IMR-90 (cell line): ENCODE data around the gene NUP58. TPM values are rescaled to one million over a fixed set of nuclear protein-coding genes. Genes with fewer than 3 reads are reported as not detected.

Source experiments
- ATAC-seq: fragments of 200-7000 bp; cut with Tn5 transposase; 2 replicates; pipeline ENCODE4 v1.9.1; 2020; ENCODE audit warnings: low read depth, mild to moderate bottlenecking, moderate library complexity
- BruUV-seq: library from RNA; stranded (reverse); fragments of 400-500 nt; replicated peaks from 2 replicates; lab custom pipeline; 2021; lab: Mats Ljungman, UMichigan
- CTCF ChIA-PET: fragments of 300-600 bp; formaldehyde crosslinking; extraction: SDS; loops from one replicate; lab custom pipeline; 2021; ENCODE audit warnings: antibody characterized with exemption; lab: Yijun Ruan, JAX
- POLR2A ChIA-PET: fragments of 300-600 bp; sonication (Branson Sonifier 250); formaldehyde crosslinking; loops from one replicate; lab custom pipeline; 2022; ENCODE audit warnings: antibody characterized with exemption; ENCODE audit not compliant: unreplicated experiment; lab: Charles Lee
- DNase-seq: peaks from one replicate; pipeline ENCODE4 v3.0.0; 2013
- H2AFZ ChIP-seq: replicated peaks from 2 replicates; pipeline ENCODE3; 2013; ENCODE audit warnings: low read length, mild to moderate bottlenecking; ENCODE audit not compliant: poor library complexity
- H2AK5ac ChIP-seq: 2 replicates; pipeline ENCODE4 v1.6.1; 2013; ENCODE audit warnings: low read depth, low read length, inconsistent platforms
- H2AK9ac ChIP-seq: replicated peaks from 2 replicates; pipeline ENCODE3; 2013; ENCODE audit warnings: mild to moderate bottlenecking, low read depth, low read length, moderate library complexity; ENCODE audit not compliant: poor library complexity
- H2BK120ac ChIP-seq: 2 replicates; pipeline ENCODE4 v1.6.1; 2013; ENCODE audit warnings: low read depth, low read length, inconsistent platforms
- H2BK15ac ChIP-seq: 3 replicates; pipeline ENCODE4 v1.6.1; 2013; ENCODE audit warnings: low read depth, low read length, inconsistent platforms
- H2BK20ac ChIP-seq: 2 replicates; pipeline ENCODE4 v1.6.1; 2013; ENCODE audit warnings: low read depth, mild to moderate bottlenecking, inconsistent platforms, low read length, moderate library complexity
- H2BK5ac ChIP-seq: 2 replicates; pipeline ENCODE4 v1.6.1; 2013; ENCODE audit warnings: mild to moderate bottlenecking, low read depth, low read length, inconsistent platforms; ENCODE audit not compliant: poor library complexity, severe bottlenecking
- H3K14ac ChIP-seq: replicated peaks from 2 replicates; pipeline ENCODE4 v1.6.1; 2013; ENCODE audit warnings: low read depth, low read length, inconsistent platforms
- H3K18ac ChIP-seq: 2 replicates; pipeline ENCODE4 v1.6.1; 2013; ENCODE audit warnings: low read depth, low read length, control low read depth
- H3K23ac ChIP-seq: 2 replicates; pipeline ENCODE4 v1.6.1; 2013; ENCODE audit warnings: low read depth, low read length, inconsistent platforms
- H3K27ac ChIP-seq: 2 replicates; pipeline ENCODE4 v1.5.1; 2013; ENCODE audit warnings: mild to moderate bottlenecking, control low read depth, low read length; ENCODE audit not compliant: insufficient read depth
- H3K27me3 ChIP-seq: 2 replicates; pipeline ENCODE4 v1.6.1; 2013; ENCODE audit warnings: low read length; ENCODE audit not compliant: control insufficient read depth, insufficient read depth
- H3K36me3 ChIP-seq: 2 replicates; pipeline ENCODE4 v1.6.1; 2013; ENCODE audit warnings: low read length, mixed read lengths; ENCODE audit not compliant: control insufficient read depth, insufficient read depth
- H3K4ac ChIP-seq: 2 replicates; pipeline ENCODE4 v1.6.1; 2013; ENCODE audit warnings: low read depth, low read length, inconsistent platforms
- H3K4me1 ChIP-seq: 2 replicates; pipeline ENCODE4 v1.6.1; 2013; ENCODE audit warnings: low read length, mixed read lengths; ENCODE audit not compliant: control insufficient read depth, insufficient read depth
- H3K4me2 ChIP-seq: 2 replicates; pipeline ENCODE4 v1.6.1; 2013; ENCODE audit warnings: low read depth, mild to moderate bottlenecking, control low read depth, low read length, moderate library complexity
- H3K4me3 ChIP-seq: 2 replicates; pipeline ENCODE4 v1.5.1; 2013; ENCODE audit warnings: low read depth, mild to moderate bottlenecking, control low read depth, low read length, moderate library complexity; ENCODE audit not compliant: insufficient read depth
- H3K56ac ChIP-seq: 2 replicates; pipeline ENCODE4 v1.6.1; 2013; ENCODE audit warnings: low read length, inconsistent platforms; ENCODE audit not compliant: insufficient read depth; ENCODE audit errors: extremely low read depth
- H3K79me1 ChIP-seq, 2 experiments: 2 replicates each; pipeline ENCODE4 v1.6.1; 2013; ENCODE audit warnings: low read length in 2 of 2, inconsistent platforms in 1 of 2, low read depth in 1 of 2
- H3K9ac ChIP-seq: 2 replicates; pipeline ENCODE4 v1.6.1; 2013; ENCODE audit warnings: low read depth, low read length, control low read depth
- H3K9me1 ChIP-seq: 2 replicates; pipeline ENCODE4 v1.6.1; 2013; ENCODE audit warnings: low read length, inconsistent platforms; ENCODE audit not compliant: insufficient read depth
- H3K9me3 ChIP-seq: 2 replicates; pipeline ENCODE4 v1.6.1; 2013; ENCODE audit warnings: low read length; ENCODE audit not compliant: control insufficient read depth, insufficient read depth
- H4K20me1 ChIP-seq: 2 replicates; pipeline ENCODE4 v1.6.1; 2013; ENCODE audit warnings: low read length, inconsistent platforms; ENCODE audit not compliant: insufficient read depth
- H4K5ac ChIP-seq: 2 replicates; pipeline ENCODE4 v1.6.1; 2013; ENCODE audit warnings: mild to moderate bottlenecking, low read depth, low read length, control low read depth
- H4K8ac ChIP-seq, 2 experiments: 2 replicates each; pipeline ENCODE4 v1.6.1; 2013; ENCODE audit warnings: low read depth in 2 of 2, low read length in 2 of 2, control low read depth in 1 of 2, inconsistent platforms in 1 of 2
- H4K91ac ChIP-seq: 2 replicates; pipeline ENCODE4 v1.6.1; 2013; ENCODE audit warnings: low read depth, low read length, inconsistent platforms; ENCODE audit not compliant: insufficient read depth
- BHLHE40 ChIP-seq: fragments of 150-350 bp; IDR thresholded peaks from 2 replicates; pipeline ENCODE4 v1.6.1; 2016; ENCODE audit warnings: mild to moderate bottlenecking, low read depth, low read length
- CEBPB ChIP-seq: IDR thresholded peaks from 2 replicates; pipeline ENCODE4 v1.6.1; 2012; ENCODE audit warnings: low read depth, low read length, improper control_type of control experiment
- CTCF ChIP-seq: conservative IDR thresholded peaks from 2 replicates; pipeline ENCODE4 v1.5.1; 2012; ENCODE audit warnings: mild to moderate bottlenecking, low read depth, low read length, improper control_type of control experiment
- MAZ ChIP-seq: IDR thresholded peaks from 2 replicates; pipeline ENCODE4 v1.6.1; 2012; ENCODE audit warnings: low read depth, mild to moderate bottlenecking, low read length, improper control_type of control experiment, moderate library complexity, borderline replicate concordance
- MXI1 ChIP-seq: IDR thresholded peaks from 2 replicates; pipeline ENCODE4 v1.6.1; 2012; ENCODE audit warnings: low read depth, mild to moderate bottlenecking, low read length, moderate library complexity, borderline replicate concordance
- RAD21 ChIP-seq: IDR thresholded peaks from 2 replicates; pipeline ENCODE4 v1.6.1; 2012; ENCODE audit warnings: low read length, improper control_type of control experiment
- RCOR1 ChIP-seq: IDR thresholded peaks from 2 replicates; pipeline ENCODE4 v1.6.1; 2012; ENCODE audit warnings: mild to moderate bottlenecking, low read length, improper control_type of control experiment; ENCODE audit not compliant: insufficient replicate concordance
- RFX5 ChIP-seq: IDR thresholded peaks from 2 replicates; pipeline ENCODE4 v1.8.0; 2012; ENCODE audit warnings: low read depth, mild to moderate bottlenecking, low read length, moderate library complexity
- SMC3 ChIP-seq: fragments of 150-350 bp; IDR thresholded peaks from 2 replicates; pipeline ENCODE4 v1.6.1; 2016; ENCODE audit warnings: low read depth, mild to moderate bottlenecking, antibody characterized with exemption, low read length, moderate library complexity
- WGBS, 2 experiments: methylation state at CpG; one replicate each; pipeline versions ENCODE4 v1.1.5 to v1.1.7; 2013; ENCODE audit warnings: missing lambda C conversion rate in 2 of 2; ENCODE audit not compliant: insufficient read length in 1 of 2; ENCODE audit errors: extremely low coverage in 2 of 2; 5-methylcytosine and 5-hydroxymethylcytosine counted together
- dilution Hi-C: fragments of 300-500 bp; cut with HindIII; formaldehyde crosslinking; loops from one replicate; pipeline ENCODE4 v1.14.3; 2018; ENCODE audit warnings: low sequenced_read_pairs; ENCODE audit not compliant: unreplicated experiment
- in situ Hi-C: fragments of 300-500 bp; cut with MboI; formaldehyde crosslinking; loops from 3 replicates; pipeline ENCODE4 v1.14.3; 2019; ENCODE audit warnings: low sequenced_read_pairs, inconsistent platforms, mixed read lengths
- intact Hi-C: fragments of 100-400 bp; cut with micrococcal nuclease; formaldehyde crosslinking; loops from 2 replicates; pipeline ENCODE4 v1.10.0; 2022
- polyA plus RNA-seq, 3 experiments: library from polyadenylated mRNA; depleted of rRNA; stranded (reverse); fragments of >200 nt; gene quantifications; 2 replicates each; pipeline ENCODE4 v1.2.3, GENCODE V29; 2012; ENCODE audit warnings: low replicate concordance in 1 of 3
- total RNA-seq: library from RNA; depleted of rRNA; stranded (reverse); fragments of >200 nt; gene quantifications from 2 replicates; pipeline ENCODE4 v1.2.3, GENCODE V29; 2012
- TF ChIP-seq, protein P1 (sequence below): fragments of 150-350 bp; IDR thresholded peaks from 2 replicates; pipeline ENCODE4 v1.6.1; 2017; ENCODE audit warnings: mild to moderate bottlenecking, antibody characterized with exemption, low read length, low read depth

NUP58 gene
- total and polyA plus RNA-seq, 2 of the 4 experiments (the other 2 are of a cell fraction): 29.7 to 50.7 TPM

- WGBS, 2 experiments: no CpG with 5 or more reads among the region's 2 CpGs
- Histone ChIP-seq H3K79me1 (no peaks in the 10 kb centered on the region), H3K14ac (no peak overlapping the region), H2AK9ac (no peak overlapping the region), H2BK15ac (no peak overlapping the region), H4K5ac (no peak overlapping the region), H3K4ac (no peak overlapping the region), H2BK5ac (no peak overlapping the region), H2AFZ (no peak overlapping the region), H2BK120ac (no peak overlapping the region), H3K56ac (no peak overlapping the region), H3K9ac (no peak overlapping the region), H3K36me3 (peaks cover 13% of the 10 kb centered on the region), H4K8ac (no peak overlapping the region), H3K4me3 (no peak overlapping the region), H2AK5ac (no peak overlapping the region), H4K91ac (no peak overlapping the region), H3K9me3 (no peaks in the 10 kb centered on the region), H3K27ac (no peak overlapping the region), H3K23ac (no peak overlapping the region), H3K4me1 (no peaks in the 10 kb centered on the region), H2BK20ac (no peak overlapping the region), H3K9me1 (no peaks in the 10 kb centered on the region), H3K4me2 (no peak overlapping the region), H4K20me1 (no peaks in the 10 kb centered on the region), H3K18ac (no peak overlapping the region), H3K27me3 (no peaks in the 10 kb centered on the region)
- in situ Hi-C loops: no loop called here
- DNase-seq: no peak
- ChIA-PET POLR2A (no interaction called here), CTCF (no interaction called here)
- no TSS peak for BruUV-seq
- intact Hi-C loops: no loop called here
- dilution Hi-C loops: no loop called here
- no peak for ATAC-seq
- TF ChIP-seq RFX5 (no peak), MXI1 (no peak), CTCF (no peak), MAZ (no peak), BHLHE40 (no peak), SMC3 (no peak), RCOR1 (no peak), RAD21 (no peak), CEBPB (no peak)
- TF ChIP-seq, protein P1, sequence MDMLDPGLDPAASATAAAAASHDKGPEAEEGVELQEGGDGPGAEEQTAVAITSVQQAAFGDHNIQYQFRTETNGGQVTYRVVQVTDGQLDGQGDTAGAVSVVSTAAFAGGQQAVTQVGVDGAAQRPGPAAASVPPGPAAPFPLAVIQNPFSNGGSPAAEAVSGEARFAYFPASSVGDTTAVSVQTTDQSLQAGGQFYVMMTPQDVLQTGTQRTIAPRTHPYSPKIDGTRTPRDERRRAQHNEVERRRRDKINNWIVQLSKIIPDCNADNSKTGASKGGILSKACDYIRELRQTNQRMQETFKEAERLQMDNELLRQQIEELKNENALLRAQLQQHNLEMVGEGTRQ: no peak
Observed at GRCh38 chr13:25253702-25254101, 47.7 kb upstream of the NUP58 start.
